ENCODE results near the gene SCGN.

DNA sequence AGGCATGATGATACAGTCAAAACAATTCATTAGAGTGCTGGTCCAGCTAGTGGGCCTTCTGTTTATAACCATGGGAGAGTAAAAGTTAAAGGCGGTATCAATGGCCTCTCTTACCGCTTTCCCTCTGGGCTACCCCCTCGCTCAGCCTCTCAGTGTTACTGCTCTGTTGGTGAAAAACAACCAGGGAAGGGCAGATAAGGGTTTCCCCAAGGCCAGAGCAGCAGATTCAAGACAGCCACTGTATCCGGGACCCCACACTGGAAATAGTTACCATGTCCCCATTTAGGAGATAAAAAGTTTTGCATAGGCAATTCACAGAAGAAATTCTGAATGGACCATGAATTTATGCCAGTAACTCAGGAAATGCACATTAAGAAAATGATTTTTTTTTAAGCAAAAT lies 13.4 kb downstream of the SCGN start:
- TF ChIP-seq MAFK (IDR thresholded peaks at IDR 0.05; ENCODE audit: low read length) (no peak), TAF1 (IDR thresholded peaks at IDR 0.05; ENCODE audit: control insufficient read depth, extremely low read depth, insufficient read depth, low read length, severe bottlenecking) (no peak), SNRNP70 (optimal IDR thresholded peaks at IDR 0.05; ENCODE audit: low read depth, low read length) (no peak), ZNF24 (IDR thresholded peaks at IDR 0.05) (no peak)

All from K562 (cell line).